ENCODE results near the gene HOXD8.

HOXD8 gene

GRCh38 chr2:176160986-176161824 lies 31.7 kb downstream of the HOXD8 start:
- DNase-seq, result no peak

DNA sequence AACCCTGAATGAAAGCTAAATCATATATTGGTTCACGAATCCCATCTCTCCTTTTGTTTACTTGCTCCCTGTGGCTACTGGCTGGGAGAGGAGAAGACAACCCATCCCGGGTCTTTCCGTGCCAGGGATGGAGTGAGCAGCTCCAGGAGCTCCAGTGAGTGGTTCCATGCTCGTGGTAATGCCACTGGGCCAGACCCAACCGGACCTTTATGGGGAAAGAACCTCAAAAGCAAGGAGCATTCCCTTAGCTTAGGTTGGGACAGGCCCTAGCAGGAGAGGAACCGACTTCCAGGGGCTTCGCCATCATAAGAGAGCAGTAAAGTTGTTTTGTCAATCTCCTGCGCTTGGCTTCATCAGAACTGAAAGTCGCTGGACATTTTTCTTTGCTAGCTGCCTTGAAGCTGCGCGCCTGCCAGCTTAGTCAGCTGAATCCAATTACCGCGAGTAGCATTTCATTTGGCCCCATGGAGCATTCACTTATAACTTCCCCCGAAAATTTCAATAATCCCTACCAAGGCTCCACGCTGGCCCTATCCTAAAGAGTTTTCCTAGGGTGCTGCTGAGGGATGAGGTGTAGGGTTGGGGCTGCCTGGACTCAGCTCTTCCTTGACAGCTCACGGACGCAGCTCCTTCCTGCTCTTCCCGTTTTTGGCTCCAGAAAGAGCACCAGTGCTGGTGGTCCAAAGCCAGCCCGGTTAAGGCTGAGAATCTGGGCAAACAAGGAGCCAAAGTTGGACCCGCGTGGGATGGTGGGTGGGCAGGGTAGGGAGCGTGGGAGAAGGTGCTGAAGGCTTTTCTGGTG lies 32.5 kb downstream of the HOXD8 start:
- DNase-seq, result no peak

- no peak for DNase-seq
Observed at GRCh38 chr2:176162911-176163671, 33.6 kb downstream of the HOXD8 start.

DNA sequence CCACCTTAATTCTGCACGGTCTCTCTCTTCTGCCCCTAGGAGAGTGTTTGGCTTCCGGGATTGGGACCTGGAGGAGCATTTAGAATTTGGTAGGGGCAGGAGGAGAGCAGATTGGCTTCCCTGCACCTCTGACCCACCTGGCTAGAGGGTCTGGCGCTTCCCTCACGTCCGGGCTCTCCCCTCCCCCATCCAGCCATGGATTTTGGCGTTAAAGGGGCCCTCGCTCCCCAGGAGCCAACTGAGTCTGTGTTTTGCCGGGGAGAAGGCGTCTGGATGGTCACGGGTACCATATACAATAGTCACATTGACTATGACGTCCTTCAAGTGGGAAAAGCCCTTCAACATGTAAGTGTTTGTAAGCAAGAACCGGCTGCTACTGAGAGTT lies 34.2 kb downstream of the HOXD8 start:
- no peak for DNase-seq

DNA sequence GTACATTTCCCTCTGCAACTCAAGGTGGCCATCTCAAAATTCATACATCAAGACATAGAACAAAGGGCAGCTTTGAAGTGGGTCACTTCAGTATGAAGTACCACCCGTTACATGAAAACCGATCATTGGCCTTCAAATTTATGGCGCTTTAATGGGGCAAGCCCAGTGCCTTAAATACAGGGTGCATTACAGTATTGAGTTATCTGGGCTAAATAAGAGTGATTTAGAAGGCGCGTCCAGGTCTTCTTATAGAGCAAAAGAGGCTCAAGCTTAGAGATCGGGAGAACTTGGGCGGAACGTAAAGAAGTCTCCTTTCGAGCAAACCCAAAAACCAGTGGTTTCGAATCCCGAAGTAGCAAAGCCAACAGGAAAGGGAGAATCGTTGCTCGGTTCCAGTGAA lies 34.7 kb downstream of the HOXD8 start:
- no peak for DNase-seq

GRCh38 chr2:176164611-176165369 lies 35.3 kb downstream of the HOXD8 start:
- peak; percentile 4 for DNase-seq

- DNase-seq, result no peak
Observed at GRCh38 chr2:176165370-176166050, 36.0 kb downstream of the HOXD8 start.

- no peak for DNase-seq
Observed at GRCh38 chr2:176166272-176166671, 36.8 kb downstream of the HOXD8 start.

DNA sequence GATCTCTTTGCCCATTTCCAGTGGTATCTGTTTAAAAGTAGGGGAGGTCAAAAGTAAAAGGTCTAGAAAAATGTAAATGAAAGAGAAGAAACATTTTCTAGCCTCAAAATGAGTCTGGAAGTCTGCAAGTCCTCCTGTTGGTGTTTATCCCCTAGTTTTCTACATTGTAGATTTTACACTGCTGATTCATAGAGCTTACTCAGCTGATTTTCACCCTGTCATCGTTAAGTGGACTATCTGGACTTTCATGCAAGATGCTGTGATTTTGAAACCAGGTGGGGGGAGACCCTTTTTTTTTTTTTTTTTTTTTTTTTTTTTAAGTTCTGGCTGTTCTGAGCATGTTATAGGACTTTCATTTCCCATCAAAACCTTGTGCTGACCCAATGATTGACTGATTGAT lies 37.9 kb downstream of the HOXD8 start:
- DNase-seq, result no peak

DNA sequence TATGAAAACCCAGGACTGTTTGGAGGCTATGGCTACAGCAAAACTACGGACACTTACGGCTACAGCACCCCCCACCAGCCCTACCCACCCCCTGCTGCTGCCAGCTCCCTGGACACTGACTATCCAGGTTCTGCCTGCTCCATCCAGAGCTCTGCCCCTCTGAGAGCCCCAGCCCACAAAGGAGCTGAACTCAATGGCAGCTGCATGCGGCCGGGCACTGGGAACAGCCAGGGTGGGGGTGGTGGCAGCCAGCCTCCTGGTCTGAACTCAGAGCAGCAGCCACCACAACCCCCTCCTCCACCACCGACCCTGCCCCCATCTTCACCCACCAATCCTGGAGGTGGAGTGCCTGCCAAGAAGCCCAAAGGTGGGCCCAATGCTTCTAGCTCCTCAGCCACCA lies 39.7 kb downstream of the HOXD8 start:
- no peak for DNase-seq

DNA sequence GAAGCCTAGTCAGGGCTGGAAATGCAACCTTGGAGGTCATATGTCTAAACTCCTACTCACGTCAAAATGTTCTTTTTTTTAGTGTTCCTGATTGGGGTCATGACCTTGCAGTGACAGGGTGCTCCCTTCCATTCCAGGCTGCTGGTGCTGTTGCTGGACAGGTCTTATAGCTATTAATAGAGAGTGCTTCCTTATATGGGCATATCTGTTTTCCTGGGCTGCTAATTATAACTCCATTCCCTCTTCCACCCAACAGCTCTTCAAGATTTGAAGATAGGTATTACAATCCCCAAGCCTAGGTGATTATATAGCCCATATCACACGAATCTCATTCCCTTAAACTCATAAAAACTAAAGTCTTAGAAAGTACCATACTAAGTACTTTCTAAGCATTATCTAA lies 40.2 kb downstream of the HOXD8 start:
- DNase-seq, result no peak

- no peak for DNase-seq
Observed at GRCh38 chr2:176170602-176171305, 41.2 kb downstream of the HOXD8 start.

- DNase-seq, result no peak
Observed at GRCh38 chr2:176171351-176172006, 42.0 kb downstream of the HOXD8 start.

DNA sequence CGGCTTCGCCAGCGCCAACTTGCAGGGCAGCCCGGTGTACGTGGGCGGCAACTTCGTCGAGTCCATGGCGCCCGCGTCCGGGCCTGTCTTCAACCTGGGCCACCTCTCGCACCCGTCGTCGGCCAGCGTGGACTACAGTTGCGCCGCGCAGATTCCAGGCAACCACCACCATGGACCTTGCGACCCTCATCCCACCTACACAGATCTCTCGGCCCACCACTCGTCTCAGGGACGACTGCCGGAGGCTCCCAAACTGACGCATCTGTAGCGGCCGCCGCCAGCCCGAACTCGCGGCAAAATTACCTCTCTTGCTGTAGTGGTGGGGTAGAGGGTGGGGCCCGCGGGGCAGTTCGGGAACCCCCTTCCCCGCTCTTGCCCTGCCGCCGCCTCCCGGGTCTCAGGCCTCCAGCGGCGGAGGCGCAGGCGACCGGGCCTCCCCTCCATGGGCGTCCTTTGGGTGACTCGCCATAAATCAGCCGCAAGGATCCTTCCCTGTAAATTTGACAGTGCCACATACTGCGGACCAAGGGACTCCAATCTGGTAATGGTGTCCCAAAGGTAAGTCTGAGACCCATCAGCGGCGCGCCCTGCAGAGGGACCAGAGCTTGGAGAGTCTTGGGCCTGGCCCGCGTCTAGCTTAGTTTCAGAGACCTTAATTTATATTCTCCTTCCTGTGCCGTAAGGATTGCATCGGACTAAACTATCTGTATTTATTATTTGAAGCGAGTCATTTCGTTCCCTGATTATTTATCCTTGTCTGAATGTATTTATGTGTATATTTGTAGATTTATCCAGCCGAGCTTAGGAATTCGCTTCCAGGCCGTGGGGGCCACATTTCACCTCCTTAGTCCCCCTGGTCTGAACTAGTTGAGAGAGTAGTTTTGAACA lies 42.7 kb downstream of the HOXD8 start:
- no peak for DNase-seq

DNA sequence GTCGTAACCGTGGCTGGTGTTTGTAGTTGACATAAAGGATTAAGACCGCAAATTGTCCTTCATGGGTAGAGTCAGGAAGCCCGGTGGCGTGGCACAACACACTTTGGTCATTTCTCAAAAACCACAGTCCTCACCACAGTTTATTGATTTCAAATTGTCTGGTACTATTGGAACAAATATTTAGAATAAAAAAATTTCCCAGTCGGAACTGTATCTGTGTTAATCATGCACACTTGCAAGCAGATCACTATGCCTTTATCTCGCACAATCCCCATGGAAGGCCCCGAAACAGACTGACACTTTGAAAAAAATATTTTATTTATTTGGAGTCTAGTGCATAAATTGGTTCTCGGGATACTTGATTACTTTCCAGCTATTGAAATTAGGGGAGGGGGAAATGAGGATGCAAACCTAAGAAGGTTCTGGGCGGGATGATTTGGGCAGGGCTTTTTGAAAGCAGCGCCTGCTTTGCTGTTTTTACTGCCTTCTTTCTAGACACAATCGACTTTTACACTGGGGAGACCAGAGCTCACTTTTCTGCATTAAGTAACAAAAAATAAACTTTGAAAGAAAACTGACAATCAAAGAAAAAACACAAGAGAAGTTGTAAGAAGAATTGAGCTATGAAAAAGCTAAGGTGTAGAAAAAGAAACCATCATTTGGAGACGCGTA lies 43.5 kb downstream of the HOXD8 start:
- DNase-seq, result no peak

GRCh38 chr2:176173567-176174381 lies 44.3 kb downstream of the HOXD8 start:
- DNase-seq, result no peak

- no peak for DNase-seq
Observed at GRCh38 chr2:176174382-176174823, 44.9 kb downstream of the HOXD8 start.

Data from DMS79 (cell line).